IPS-NIHi11 (cell line): ENCODE measurements around the gene IFIH1.

Experiments
- DNase-seq: peaks from one replicate; pipeline ENCODE4 v3.0.0; 2012; ENCODE audit warnings: mixed read lengths, low spot score

Gene IFIH1

GRCh38 chr2:162257425-162257824, 61.1 kb downstream of the IFIH1 start:
- DNase-seq: no peak

DNA sequence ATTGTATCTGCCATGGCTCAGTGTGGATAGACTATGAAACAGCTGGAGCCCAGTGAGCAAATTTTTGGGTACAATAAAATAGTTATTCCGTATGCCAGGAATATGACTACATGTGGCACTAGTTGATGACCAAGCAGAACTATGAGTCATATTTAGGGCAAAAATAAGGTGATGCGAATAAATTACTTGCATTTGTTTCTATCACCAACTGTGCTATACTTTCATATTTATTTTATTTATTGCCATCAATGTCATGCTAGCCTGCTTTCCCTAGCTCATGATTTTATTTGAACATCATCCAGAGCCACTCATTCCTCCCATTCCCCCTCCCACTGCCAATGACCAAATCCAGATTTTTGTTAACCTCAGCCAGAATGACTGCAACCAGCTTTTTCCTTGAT, 61.9 kb downstream of the IFIH1 start:
- no peak for DNase-seq

GRCh38 chr2:162254236-162254871, 64.1 kb downstream of the IFIH1 start:
- DNase-seq: no peak

DNA sequence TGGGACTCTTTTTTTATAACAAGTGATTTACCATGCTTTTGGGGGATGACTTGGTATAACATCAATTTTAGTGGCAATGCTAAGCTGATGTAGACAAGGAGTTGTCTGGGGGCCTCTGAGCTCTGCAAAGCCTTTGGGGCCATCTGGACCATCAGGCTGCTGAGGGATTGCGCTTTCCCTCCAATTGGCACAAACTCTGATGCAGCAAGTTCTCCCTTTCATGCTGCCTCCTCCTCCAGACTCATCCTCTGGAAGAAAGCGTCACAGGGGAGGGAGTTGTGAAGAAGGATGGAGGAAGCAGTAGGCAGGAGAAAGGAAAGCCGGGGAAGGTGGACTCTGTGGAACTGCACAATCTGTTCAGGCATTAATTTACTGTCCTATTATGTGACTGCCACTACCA, 65.0 kb downstream of the IFIH1 start:
- DNase-seq: no peak

DNA sequence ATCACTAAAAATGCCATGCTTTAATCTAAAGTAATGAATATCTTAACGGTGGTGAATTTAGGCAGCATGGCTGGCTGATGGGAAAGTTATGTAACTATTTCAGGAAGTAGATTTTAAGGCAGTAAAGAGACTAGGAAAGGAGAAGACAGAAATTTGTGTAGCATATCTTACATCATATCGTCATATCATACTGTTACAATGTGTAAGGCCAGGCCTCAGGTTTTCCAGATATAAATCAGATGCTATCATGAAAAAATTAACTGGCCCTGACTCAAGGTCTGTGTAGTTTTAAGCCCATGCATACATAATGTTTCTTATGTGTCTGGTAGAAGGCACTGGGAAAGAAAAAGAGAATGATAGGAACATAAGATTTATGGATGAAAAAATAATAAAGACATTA, 66.3 kb downstream of the IFIH1 start:
- DNase-seq: no peak

DNA sequence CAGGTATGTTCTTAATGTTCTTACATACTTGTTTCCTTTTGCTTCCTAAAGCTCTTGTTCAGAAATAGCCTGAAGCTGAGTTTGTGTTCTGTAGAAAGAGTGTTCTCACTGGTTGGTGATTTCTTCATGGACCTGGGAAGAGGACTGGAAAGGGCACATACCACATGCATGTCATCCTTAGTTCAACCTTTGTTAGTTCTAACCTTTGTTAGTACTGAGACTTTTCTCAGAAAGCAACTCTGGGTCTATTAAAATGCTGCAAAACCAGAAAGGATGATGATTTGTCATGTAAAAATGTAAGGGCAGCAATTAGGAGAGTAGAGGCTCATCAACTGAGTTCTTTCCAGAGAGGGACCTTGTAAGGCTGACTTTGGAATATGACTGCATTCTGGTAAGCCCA, 72.7 kb downstream of the IFIH1 start:
- no peak for DNase-seq

DNA sequence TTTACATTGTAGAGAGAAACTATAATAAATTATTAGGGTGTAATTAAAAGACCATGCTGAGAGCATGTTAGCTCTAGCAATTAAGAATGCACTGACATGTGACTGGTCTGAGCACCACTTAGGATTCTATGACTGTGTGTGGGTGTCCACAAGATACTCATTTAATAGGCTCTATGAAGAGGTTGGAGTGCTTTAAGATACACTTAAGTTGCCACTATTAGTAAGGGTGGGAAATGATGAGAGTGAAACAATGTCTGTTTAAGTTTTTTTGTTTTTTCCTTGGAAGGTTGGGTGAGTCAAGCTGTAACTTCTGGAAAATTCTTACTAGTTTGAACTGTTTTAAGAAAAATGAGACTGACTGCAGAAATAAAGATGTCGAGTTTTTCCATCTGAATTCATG, 73.4 kb downstream of the IFIH1 start:
- no peak for DNase-seq

GRCh38 chr2:162244541-162245031, 73.9 kb downstream of the IFIH1 start:
- DNase-seq: no peak

- no peak for DNase-seq
Measured at GRCh38 chr2:162243715-162244114, 74.8 kb downstream of the IFIH1 start.

DNA sequence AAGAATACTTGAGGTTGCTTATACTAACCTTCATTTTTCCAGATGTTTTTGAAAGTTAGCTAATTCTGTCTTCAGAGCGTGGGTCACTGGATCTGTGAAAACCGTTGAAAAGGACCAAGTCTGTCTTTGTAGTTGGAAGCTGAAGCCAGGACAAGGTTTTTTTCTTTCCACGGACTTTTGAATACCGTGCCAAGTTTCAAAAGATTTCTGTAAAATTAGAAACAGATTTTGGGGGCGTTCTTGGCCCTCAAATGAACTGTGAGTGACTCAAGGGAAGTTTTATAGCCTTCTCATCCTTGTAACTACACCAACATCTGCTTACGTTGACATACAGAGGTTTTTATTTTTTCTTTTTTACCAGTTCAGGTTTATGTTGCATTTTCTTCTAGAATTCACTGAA, 75.2 kb downstream of the IFIH1 start, which contains the start of gene FAP:
Gene FAP (minus strand): TSS at position 152 of the 400 bp plus-strand sequence. CDS start 118 bp downstream, at position 34.
- no peak for DNase-seq

GRCh38 chr2:162242586-162243280, 75.8 kb downstream of the IFIH1 start:
- no peak for DNase-seq

- DNase-seq: no peak
Measured at GRCh38 chr2:162241571-162241970, 76.9 kb downstream of the IFIH1 start.

GRCh38 chr2:162234620-162235462, 83.6 kb downstream of the IFIH1 start:
- DNase-seq: no peak

DNA sequence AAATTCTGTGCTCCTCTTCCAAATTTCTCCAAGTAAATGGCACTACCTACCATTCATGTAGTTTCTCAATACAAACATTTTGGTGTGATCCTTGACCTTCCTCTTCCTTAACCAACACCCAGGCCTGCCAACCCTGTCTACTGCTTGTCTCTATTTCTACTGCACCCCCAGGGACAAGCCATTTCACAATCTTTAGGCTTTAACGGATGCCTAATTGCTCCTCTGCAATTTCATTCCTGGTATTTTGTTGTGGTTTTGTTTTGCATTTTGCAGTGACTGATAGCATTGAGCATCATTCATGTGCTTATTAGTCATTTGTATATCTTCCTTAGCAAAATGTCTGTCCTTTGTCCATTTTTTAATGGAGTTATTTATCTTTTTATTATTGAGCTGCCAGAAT, 85.3 kb downstream of the IFIH1 start:
- DNase-seq: no peak

DNA sequence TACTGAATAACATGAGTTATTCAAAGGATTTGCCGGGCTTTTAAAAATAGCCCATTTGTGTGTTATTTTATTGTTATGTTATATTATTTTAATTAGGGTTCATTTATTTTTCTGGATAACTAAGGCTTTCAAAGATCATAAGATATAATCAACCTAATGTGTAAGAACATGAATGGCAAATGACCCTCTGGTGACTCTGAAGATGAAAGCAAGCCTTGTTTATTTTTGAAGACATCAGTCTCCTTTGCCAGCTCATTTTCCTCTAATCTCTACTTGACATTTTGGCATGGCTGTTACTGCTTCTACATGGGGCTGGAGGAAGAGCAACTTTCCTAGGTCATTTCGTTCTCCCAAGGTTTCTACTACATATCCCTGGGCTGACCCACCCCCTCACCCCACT, 85.8 kb downstream of the IFIH1 start:
- no peak for DNase-seq

DNA sequence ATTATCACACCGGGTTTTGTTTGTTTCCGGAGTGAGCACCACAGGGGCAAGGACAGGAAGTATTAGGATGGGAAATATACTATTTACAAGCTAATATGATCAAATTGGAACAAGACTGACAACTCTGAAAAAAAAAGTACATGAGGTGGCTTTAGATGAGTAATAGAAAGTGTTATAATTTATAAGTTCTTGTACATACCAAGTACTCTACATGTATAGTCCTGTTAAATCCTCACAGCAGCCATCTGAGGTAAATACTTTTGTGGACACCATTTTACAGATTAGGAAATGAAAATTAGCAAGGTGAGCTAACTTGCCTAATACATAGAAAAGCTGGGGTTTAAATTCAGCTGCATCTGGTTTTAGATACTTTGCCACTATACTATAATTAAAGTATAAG, 86.5 kb downstream of the IFIH1 start:
- DNase-seq: no peak

GRCh38 chr2:162230761-162231160, 87.7 kb downstream of the IFIH1 start:
- no peak for DNase-seq

GRCh38 chr2:162226836-162227235, 91.6 kb downstream of the IFIH1 start:
- no peak for DNase-seq

GRCh38 chr2:162221064-162221463, 97.4 kb downstream of the IFIH1 start:
- DNase-seq: peak; percentile 79

- no peak for DNase-seq
Measured at GRCh38 chr2:162220368-162220767, 98.1 kb downstream of the IFIH1 start.

- no peak for DNase-seq
Measured at GRCh38 chr2:162219426-162219825, 99.1 kb downstream of the IFIH1 start.

DNA sequence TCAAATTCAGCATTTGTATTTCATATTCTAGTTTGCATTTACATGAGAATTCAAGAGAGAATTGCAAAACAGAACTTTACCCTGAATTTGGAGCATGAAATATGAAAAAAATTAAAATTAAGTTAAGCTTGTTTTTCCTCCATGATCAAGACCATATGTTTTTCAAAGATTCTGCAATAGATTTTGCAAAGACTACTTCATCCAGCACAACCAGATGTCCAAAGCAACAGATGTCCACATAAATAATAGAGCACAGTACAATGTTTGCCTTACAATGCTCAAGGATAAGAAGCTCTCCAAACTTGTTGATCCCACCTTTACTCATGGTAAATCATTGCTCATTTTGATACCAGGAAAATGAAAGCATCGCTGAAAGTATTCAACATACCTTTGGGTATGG, 100.9 kb downstream of the IFIH1 start:
- no peak for DNase-seq
